Measurements from ENCODE around the gene ANKRD34A.

Gene ANKRD34A

DNA sequence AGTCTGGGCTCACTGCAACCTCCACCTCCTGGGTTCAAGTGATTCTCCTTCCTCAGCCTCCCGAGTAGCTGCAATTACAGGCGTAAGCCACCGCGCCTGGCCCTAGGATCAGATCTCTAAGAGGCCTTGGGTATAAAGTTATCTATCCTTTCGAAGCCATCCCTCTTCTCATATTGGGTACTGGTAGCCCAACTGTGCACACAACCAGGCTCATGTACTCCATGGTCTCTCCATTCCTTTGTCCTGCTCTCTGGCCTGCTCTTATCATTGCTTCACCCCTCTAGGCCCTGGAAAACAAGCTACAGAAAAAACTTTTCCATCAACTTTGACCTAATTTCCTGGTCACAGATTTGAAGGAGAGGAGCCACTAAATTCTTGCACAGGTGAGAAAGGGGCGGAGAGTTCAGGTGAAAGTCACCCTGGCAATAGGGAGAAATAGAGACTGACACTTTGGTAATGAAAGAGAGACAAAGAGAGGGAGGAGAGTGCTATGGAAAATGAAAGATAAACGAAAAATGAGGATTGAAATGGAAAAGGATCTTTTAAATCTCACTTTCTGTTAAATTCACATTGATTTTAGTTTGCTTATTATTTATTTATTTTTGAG lies 26.0 kb upstream of the ANKRD34A start:
- no peak for DNase-seq (ENCODE audit: low spot score)

GRCh38 chr1:145988773-145989172 lies 24.4 kb upstream of the ANKRD34A start:
- peak; percentile 38 for DNase-seq (ENCODE audit: low spot score)

- DNase-seq (ENCODE audit: low spot score) = no peak
Measured at GRCh38 chr1:145987926-145988325, 23.6 kb upstream of the ANKRD34A start.

DNA sequence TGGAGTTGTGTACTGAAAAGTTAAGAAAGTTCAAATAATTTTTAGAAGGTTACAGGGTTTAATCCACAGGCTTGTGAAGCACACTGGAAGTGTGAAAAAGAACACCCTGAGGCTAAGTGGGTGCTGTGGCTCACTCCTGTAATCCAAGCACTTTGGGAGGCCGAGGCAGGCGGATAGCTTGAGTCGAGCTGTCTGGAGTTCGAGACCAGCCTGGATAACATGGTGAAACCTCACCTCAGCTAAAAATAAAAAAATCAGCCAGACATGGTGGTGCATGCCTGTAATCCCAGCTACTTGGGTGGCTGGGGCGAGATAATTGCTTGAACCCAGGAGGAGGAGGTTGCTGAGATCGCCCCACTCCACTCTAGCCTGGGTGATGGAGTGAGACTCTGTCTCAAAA lies 22.2 kb upstream of the ANKRD34A start:
- no peak for DNase-seq (ENCODE audit: low spot score)

GRCh38 chr1:145985502-145986439 lies 21.4 kb upstream of the ANKRD34A start:
- DNase-seq (ENCODE audit: low spot score) = no peak

GRCh38 chr1:145985129-145985501 lies 20.7 kb upstream of the ANKRD34A start:
- no peak for DNase-seq (ENCODE audit: low spot score)

GRCh38 chr1:145983960-145984830 lies 19.8 kb upstream of the ANKRD34A start:
- peak; percentile 66 for DNase-seq (ENCODE audit: low spot score)

- no peak for DNase-seq (ENCODE audit: low spot score)
Measured at GRCh38 chr1:145983206-145983675, 18.9 kb upstream of the ANKRD34A start.

DNA sequence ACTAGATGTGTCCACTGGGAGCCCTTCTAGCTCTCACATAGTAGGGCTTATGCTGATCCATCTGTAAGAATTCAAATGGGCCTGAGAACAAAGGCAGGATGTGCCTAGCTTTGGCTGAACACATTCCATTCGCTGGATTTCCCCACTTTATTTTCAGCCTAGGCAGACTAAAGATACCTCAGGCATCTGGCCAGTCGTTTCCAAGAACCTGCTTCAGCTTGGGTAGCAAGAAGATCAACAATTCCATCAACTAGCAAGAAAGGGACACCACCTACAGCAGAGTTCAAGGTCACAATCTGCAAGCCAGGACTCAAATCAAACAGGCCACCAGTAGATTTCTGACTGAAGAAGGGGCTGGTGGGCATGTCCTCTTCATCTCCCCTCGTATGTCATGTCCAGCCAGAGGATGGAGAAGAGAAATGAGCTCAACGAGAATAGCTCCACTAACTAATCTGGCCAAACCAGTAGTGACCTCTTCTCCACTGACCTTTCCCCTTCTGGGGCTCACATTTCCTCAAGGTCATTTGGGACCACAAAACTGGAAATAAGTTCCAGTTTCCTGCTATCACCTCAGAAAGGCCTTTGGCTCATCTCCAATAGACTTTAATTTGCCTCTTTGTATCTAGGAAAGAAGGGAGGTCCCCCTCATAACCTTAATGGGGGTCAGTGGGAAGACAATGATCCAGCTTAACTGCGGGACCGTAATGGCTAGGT lies 17.8 kb upstream of the ANKRD34A start:
- DNase-seq (ENCODE audit: low spot score) = no peak

DNA sequence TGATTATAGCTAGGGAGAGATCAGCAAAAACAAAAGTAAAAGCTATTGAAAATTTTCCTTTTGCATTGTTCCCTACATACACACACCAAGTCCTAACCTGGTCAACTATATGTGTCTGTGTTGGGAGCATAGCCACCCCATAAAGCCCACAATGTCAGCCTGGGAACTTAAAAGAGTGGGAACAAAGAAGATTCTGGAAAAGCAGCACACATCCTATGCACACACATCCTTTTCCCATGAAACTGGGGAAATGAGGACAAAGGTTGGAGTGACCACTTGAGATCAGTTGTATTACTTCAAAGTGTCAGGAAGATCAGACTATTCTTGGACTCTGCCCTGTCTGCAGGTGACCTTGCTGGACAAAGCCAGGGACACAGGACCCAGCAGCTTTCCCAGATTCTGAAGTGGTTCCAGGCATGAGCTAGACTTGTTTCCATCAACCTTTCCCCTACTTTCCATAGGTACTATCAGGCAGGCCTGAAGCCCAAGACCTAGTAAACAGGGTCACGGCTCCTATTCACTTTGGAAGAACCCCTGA lies 16.2 kb upstream of the ANKRD34A start:
- no peak for DNase-seq (ENCODE audit: low spot score)

DNA sequence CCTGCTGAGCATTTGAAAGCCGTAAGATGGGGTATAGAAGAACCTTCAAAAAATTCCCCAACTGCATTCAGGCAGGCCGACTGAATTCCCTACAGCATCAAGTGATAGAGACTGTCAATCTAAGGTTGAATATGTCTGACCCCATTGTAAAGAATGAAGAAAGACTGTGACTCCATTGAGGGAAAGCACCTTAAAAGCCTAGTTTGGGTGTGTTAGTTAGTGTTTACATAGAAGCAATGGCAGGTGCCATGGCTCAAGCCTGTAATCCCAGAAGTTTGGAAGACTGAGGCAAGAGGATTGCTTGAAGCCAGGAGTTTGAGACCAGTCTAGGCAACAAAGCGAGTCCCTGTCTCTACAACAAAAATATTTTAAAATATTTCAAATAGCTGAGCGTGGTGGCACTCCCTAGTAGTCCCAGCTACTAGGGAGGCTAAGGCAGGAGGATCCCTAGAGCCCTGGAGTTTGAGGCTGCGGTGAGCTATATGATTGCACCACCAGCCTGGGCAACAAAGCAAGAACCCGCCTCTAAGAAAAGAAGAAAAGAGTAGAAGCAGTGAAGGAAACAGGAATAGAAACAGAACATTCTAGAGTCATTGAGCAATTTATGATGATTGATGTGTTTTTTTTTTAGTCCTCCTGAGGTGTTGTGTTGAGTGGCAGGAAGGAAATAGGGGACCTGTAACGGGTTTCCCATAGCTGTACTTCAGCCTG lies 15.5 kb upstream of the ANKRD34A start:
- DNase-seq (ENCODE audit: low spot score) = peak; percentile 55

- DNase-seq (ENCODE audit: low spot score) = peak; percentile 93
Measured at GRCh38 chr1:145978854-145979745, 14.7 kb upstream of the ANKRD34A start.

DNA sequence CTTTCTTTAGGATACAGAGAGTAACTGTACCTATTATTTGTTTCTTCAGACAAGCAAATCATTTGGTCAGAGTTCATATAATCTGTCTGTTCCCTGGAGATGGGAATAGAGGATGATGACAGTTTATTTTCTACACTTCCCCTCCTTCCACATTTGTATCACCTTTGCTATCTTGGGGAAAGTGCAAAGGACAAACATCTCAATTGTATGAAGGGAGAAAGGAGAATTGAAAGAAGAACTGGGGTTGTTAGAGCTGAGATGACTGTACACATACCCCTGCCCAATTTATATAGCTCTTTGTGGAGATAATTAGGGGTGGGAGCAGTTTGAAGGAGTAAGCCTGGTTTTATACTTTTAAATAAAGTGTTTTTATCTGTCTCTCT lies 14.1 kb upstream of the ANKRD34A start:
- DNase-seq (ENCODE audit: low spot score) = no peak

DNA sequence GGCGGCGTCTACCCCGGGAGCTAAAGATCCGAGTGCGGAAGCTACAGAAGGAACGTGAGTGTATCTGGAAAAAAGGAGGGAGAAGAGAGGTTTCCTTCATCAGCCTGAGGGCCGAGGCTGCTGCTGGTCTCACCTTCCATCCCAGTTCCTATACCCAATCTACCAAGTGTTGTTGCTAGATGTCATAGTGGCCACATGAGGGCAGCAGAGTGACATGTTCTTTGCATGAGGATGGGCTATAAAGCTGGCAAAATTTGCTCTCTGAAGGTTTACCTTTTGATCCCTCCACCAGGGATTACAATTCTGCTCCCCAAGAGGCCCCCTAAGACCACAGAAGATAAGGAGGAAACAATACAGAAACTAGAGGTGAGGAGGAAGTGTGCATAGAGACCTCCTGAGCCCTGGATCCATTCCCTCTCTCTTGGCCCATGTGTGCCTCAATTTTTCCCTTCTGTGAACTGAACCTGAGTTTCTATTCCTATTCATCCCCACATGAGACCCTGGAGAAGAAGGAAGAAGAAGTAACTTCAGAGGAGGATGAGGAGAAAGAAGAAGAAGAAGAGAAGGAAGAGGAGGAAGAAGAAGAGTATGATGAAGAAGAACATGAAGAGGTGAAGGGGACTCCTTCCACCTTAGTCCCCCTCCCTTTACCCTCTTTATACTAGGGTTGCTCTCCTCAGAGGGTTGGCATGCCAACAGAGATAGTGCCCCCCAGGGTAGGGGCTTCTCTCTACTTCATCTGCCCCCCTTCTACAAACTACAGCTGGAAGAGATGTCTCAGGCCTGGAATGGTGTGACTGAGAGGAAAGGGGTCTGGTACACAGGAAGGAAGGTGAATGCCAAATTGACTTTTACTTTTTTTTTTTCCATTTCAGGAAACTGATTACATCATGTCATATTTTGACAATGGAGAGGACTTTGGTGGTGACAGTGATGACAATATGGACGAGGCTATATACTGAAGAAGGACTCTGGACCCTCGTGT lies 13.4 kb upstream of the ANKRD34A start:
- peak; percentile 87 for DNase-seq (ENCODE audit: low spot score)

DNA sequence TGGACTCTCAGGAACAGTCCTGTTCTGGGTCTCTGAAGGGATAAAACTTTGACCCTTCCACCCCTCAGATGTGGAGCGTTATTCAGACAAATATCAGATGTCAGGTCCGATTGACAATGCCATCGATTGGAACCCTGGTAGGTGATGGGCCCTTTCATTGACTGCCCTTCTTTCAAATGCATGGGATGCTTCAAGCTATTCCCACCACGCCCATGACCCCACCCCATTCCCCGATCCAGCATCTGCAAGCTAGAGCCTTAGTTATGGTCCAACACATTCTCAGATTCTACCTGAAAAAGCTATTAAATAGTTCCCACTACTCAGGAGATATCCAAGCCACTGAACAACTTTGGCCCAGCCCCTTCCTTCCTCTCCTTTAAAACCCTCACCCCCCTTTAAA lies 12.6 kb upstream of the ANKRD34A start:
- DNase-seq (ENCODE audit: low spot score) = no peak

GRCh38 chr1:145975216-145975615 lies 10.8 kb upstream of the ANKRD34A start:
- DNase-seq (ENCODE audit: low spot score) = no peak

DNA sequence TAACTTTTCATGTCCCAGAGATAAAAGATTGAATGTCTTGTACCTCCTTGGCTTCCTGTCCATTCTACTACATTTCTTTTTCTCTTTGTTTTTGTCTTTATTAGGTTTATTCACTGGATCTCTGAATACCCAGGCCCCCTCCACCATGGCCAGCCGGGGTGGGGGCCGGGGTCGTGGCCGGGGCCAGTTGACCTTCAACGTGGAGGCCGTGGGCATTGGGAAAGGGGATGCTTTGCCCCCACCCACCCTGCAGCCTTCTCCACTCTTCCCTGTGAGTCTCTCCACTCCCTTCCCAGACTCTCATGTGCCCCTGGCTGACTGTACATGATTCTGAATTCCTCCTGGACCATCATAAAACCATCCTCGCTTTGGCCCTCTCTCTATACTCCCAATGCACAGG lies 10.3 kb upstream of the ANKRD34A start:
- no peak for DNase-seq (ENCODE audit: low spot score)

DNA sequence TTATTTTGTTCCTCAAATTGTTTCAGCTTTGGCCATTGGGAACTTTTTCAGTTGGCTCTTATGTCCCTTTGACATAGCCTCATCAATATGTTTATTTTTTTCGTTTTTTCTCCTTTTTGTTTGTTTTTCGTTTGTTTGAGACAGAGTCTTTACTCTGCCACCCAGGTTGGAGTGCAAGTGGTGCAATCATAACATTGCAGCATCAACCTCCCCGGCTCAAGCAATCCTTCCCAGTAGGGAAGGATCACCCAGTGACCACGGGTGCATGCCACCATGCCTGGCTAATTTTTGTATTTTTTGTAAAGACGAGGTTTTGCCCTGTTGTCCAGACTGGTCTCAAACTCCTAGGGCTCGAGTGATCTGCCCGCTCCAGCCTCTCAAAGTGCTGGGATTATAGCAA lies 8.2 kb upstream of the ANKRD34A start:
- DNase-seq (ENCODE audit: low spot score) = no peak

GRCh38 chr1:145967288-145967687 lies 2.9 kb upstream of the ANKRD34A start:
- no peak for DNase-seq (ENCODE audit: low spot score)

Data from CD4-positive, alpha-beta T cell treated with Interleukin-2 at 100 ng/mL for 4 hours (primary cell).